Fibroblast of peridontal ligament (primary cell): Measurements from ENCODE around the gene CHST1.

Experiments
- DNase-seq: peaks from one replicate; pipeline ENCODE4 v3.0.0-alpha.2; 2010; ENCODE audit errors: extremely low read depth

CHST1 gene

GRCh38 chr11:45665206-45665932 lies at the start of gene CHST1:
Gene CHST1 (minus strand): TSS chr11:45665622. CDS start chr11:45650923, 14,699 bp downstream.
- DNase-seq: no peak

- DNase-seq: no peak
Measured at GRCh38 chr11:45713573-45713972, 48.2 kb upstream of the CHST1 start.

- no peak for DNase-seq
Measured at GRCh38 chr11:45710561-45710960, 45.1 kb upstream of the CHST1 start.

GRCh38 chr11:45708887-45709663 lies 43.7 kb upstream of the CHST1 start:
- no peak for DNase-seq

- DNase-seq: no peak
Measured at GRCh38 chr11:45704635-45705034, 39.2 kb upstream of the CHST1 start.

GRCh38 chr11:45704133-45704532 lies 38.7 kb upstream of the CHST1 start:
- no peak for DNase-seq

- DNase-seq: no peak
Measured at GRCh38 chr11:45702511-45702910, 37.1 kb upstream of the CHST1 start.

GRCh38 chr11:45698777-45699497 lies 33.5 kb upstream of the CHST1 start:
- no peak for DNase-seq

- no peak for DNase-seq
Measured at GRCh38 chr11:45692808-45693453, 27.5 kb upstream of the CHST1 start.

GRCh38 chr11:45688472-45689033 lies 23.1 kb upstream of the CHST1 start:
- DNase-seq: no peak

- no peak for DNase-seq
Measured at GRCh38 chr11:45687836-45688235, 22.4 kb upstream of the CHST1 start.

GRCh38 chr11:45685964-45686537 lies 20.6 kb upstream of the CHST1 start:
- no peak for DNase-seq

- DNase-seq: no peak
Measured at GRCh38 chr11:45684440-45684839, 19.0 kb upstream of the CHST1 start.

GRCh38 chr11:45683271-45684058 lies 18.0 kb upstream of the CHST1 start:
- no peak for DNase-seq

- no peak for DNase-seq
Measured at GRCh38 chr11:45679806-45680205, 14.4 kb upstream of the CHST1 start.

GRCh38 chr11:45678976-45679375 lies 13.6 kb upstream of the CHST1 start:
- DNase-seq: no peak

- DNase-seq: no peak
Measured at GRCh38 chr11:45677770-45678512, 12.5 kb upstream of the CHST1 start.

- DNase-seq: no peak
Measured at GRCh38 chr11:45676522-45677095, 11.2 kb upstream of the CHST1 start.

- DNase-seq: no peak
Measured at GRCh38 chr11:45675646-45676045, 10.2 kb upstream of the CHST1 start.
